HCT116 (cell line): ENCODE results near the gene OTUB2. TPM values are rescaled to one million over a fixed set of nuclear protein-coding genes. Genes with fewer than 3 reads are reported as not detected.

ENCODE experiments used
- ATAC-seq: fragments of 200-7000 bp; cut with Tn5 transposase; 2 replicates; pipeline ENCODE4 v1.9.1; 2020; ENCODE audit warnings: mild to moderate bottlenecking, moderate library complexity
- BruUV-seq: library from RNA; stranded (reverse); fragments of 400-500 nt; replicated peaks from 2 replicates; lab custom pipeline; 2021; lab: Mats Ljungman, UMichigan
- CTCF ChIA-PET: fragments of 300-600 bp; sonication (Branson Sonifier 250); formaldehyde crosslinking; loops from one replicate; lab custom pipeline; 2021; ENCODE audit warnings: antibody characterized with exemption; lab: Charles Lee
- POLR2A ChIA-PET: fragments of 300-600, 350-600 bp; sonication (Branson Sonifier 250); formaldehyde crosslinking; loops from one replicate; lab custom pipeline; 2021; ENCODE audit warnings: antibody characterized with exemption; lab: Charles Lee
- RAD21 ChIA-PET, 2 experiments: fragments of 300-600 bp; sonication (Branson Sonifier 250); formaldehyde crosslinking; loops; one replicate each; lab custom pipeline; 2023; ENCODE audit warnings: low total read pairs in 2 of 2; ENCODE audit not compliant: uncharacterized antibody in 2 of 2, unreplicated experiment in 2 of 2, low non-redundant PET in 1 of 2; lab: Charles Lee
- DNase-seq: peaks from one replicate; pipeline ENCODE4 v3.0.0-alpha.2; 2010; ENCODE audit warnings: low read depth, low spot score
- H2AFZ ChIP-seq: fragments of 200-600 bp; shearing (Covaris generic), sonication (generic); 2 replicates; pipeline ENCODE4 v1.6.1; 2017; ENCODE audit warnings: low read depth, mixed run types, mixed read lengths, antibody characterized with exemption, low read length; ENCODE audit not compliant: poor library complexity, severe bottlenecking
- H3K27ac ChIP-seq: 2 replicates; pipeline ENCODE4 v1.5.1; 2012; ENCODE audit warnings: low read depth, low read length
- H3K27me3 ChIP-seq: fragments of 200-600 bp; sonication (generic); 2 replicates; pipeline ENCODE4 v1.6.1; 2016; ENCODE audit warnings: mixed run types, low read length, mixed read lengths; ENCODE audit not compliant: insufficient read depth
- H3K36me3 ChIP-seq, 2 experiments: fragments of 200-500 bp in 1 of 2; fragments of 200-600 bp in 1 of 2; sonication (Bioruptor generic) in 1 of 2; sonication (generic) in 1 of 2; 2 replicates each; pipeline versions ENCODE4 v1.5.1 to v1.6.1; 2014 to 2016; ENCODE audit warnings: low read length in 2 of 2, inconsistent platforms in 1 of 2, mixed read lengths in 1 of 2, mixed run types in 1 of 2; ENCODE audit not compliant: insufficient read depth in 2 of 2, control insufficient read depth in 1 of 2
- H3K4me1 ChIP-seq, 2 experiments: fragments of 200-600 bp in 1 of 2; sonication (generic) in 1 of 2; 2 replicates each; pipeline versions ENCODE4 v1.5.1 to v1.6.1; 2012 to 2017; ENCODE audit warnings: low read length in 2 of 2, inconsistent platforms in 1 of 2, mild to moderate bottlenecking in 1 of 2, mixed read lengths in 1 of 2, mixed run types in 1 of 2, moderate library complexity in 1 of 2; ENCODE audit not compliant: insufficient read depth in 2 of 2, control insufficient read depth in 1 of 2
- H3K4me2 ChIP-seq: fragments of 200-600 bp; sonication (generic); 2 replicates; pipeline ENCODE4 v1.6.1; 2017; ENCODE audit warnings: mixed run types, low read length, mixed read lengths
- H3K4me3 ChIP-seq, 2 experiments: fragments of 200-600 bp in 1 of 2; sonication (generic) in 1 of 2; replicated peaks in 1 of 2; 2 replicates each; pipeline ENCODE4 v1.5.1; 2011 to 2016; ENCODE audit warnings: low read length in 2 of 2, control low read depth in 1 of 2, low read depth in 1 of 2, mild to moderate bottlenecking in 1 of 2, mixed read lengths in 1 of 2, mixed run types in 1 of 2
- H3K79me2 ChIP-seq: fragments of 200-600 bp; sonication (generic); 2 replicates; pipeline ENCODE4 v1.6.1; 2017; ENCODE audit warnings: mild to moderate bottlenecking, mixed run types, low read length, moderate library complexity, mixed read lengths; ENCODE audit not compliant: insufficient read depth
- H3K9ac ChIP-seq: fragments of 200-600 bp; sonication (generic); 2 replicates; pipeline ENCODE4 v1.6.1; 2016; ENCODE audit warnings: low read length, mixed read lengths
- H3K9me2 ChIP-seq: fragments of 200-600 bp; sonication (generic), shearing (Covaris generic); 2 replicates; pipeline ENCODE4 v1.6.1; 2017; ENCODE audit warnings: mixed run types, mild to moderate bottlenecking, moderate library complexity; ENCODE audit not compliant: insufficient read depth
- H3K9me3 ChIP-seq, 2 experiments: fragments of 200-500 bp in 1 of 2; fragments of 200-600 bp in 1 of 2; sonication (Bioruptor generic) in 1 of 2; sonication (generic) in 1 of 2; 2 replicates each; pipeline ENCODE4 v1.6.1; 2014 to 2017; ENCODE audit warnings: low read length in 2 of 2, mixed read lengths in 2 of 2, inconsistent platforms in 1 of 2, low read depth in 1 of 2, mild to moderate bottlenecking in 1 of 2, mixed run types in 1 of 2, moderate library complexity in 1 of 2; ENCODE audit not compliant: control insufficient read depth in 1 of 2, insufficient read depth in 1 of 2
- H4K20me1 ChIP-seq: fragments of 200-600 bp; sonication (generic), shearing (Covaris generic); 2 replicates; pipeline ENCODE4 v1.6.1; 2017; ENCODE audit warnings: mixed run types, mild to moderate bottlenecking, moderate library complexity; ENCODE audit not compliant: insufficient read depth
- ATF3 ChIP-seq: IDR thresholded peaks from 2 replicates; pipeline ENCODE4 v1.6.1; 2012
- CEBPB ChIP-seq: IDR thresholded peaks from 2 replicates; pipeline ENCODE4 v1.6.1; 2012; ENCODE audit warnings: low read depth
- ELF1 ChIP-seq: IDR thresholded peaks from 2 replicates; pipeline ENCODE4 v1.6.1; 2012; ENCODE audit warnings: low read depth, borderline replicate concordance
- EZH2 ChIP-seq: fragments of 200-600 bp; sonication (generic); IDR thresholded peaks from 2 replicates; pipeline ENCODE4 v1.6.1; 2017; ENCODE audit warnings: antibody characterized with exemption, mixed run types
- EZH2phosphoT487 ChIP-seq: fragments of 200-600 bp; IDR thresholded peaks from 2 replicates; pipeline ENCODE4 v1.6.1; 2018; ENCODE audit warnings: antibody characterized with exemption, borderline replicate concordance
- FOSL1 ChIP-seq: IDR thresholded peaks from 2 replicates; pipeline ENCODE4 v1.6.1; 2012; ENCODE audit warnings: low read depth
- MAX ChIP-seq: IDR thresholded peaks from 2 replicates; pipeline ENCODE4 v1.6.1; 2012
- POLR2AphosphoS5 ChIP-seq: IDR thresholded peaks from 2 replicates; pipeline ENCODE4 v1.6.1; 2011; ENCODE audit warnings: mild to moderate bottlenecking, low read depth, low read length, moderate library complexity
- SP1 ChIP-seq: IDR thresholded peaks from 2 replicates; pipeline ENCODE4 v1.6.1; 2012; ENCODE audit warnings: low read depth
- SRF ChIP-seq: IDR thresholded peaks from 2 replicates; pipeline ENCODE4 v1.6.1; 2012; ENCODE audit warnings: low read depth
- TCF7L2 ChIP-seq: IDR thresholded peaks from 2 replicates; pipeline ENCODE4 v1.7.0; 2011; ENCODE audit warnings: borderline replicate concordance, inconsistent platforms; ENCODE audit not compliant: insufficient read depth, insufficient read length; ENCODE audit errors: extremely low read depth
- YY1 ChIP-seq: IDR thresholded peaks from 2 replicates; pipeline ENCODE4 v1.6.1; 2011; ENCODE audit warnings: low read length, low read depth, moderate library complexity, mild to moderate bottlenecking; ENCODE audit not compliant: insufficient replicate concordance; ENCODE audit errors: extremely low read depth
- ZFX ChIP-seq: fragments of 450-650 bp; IDR thresholded peaks from 2 replicates; pipeline ENCODE4 v1.6.1; 2017
- ZNF274 ChIP-seq: fragments of 200-500 bp; sonication (Bioruptor generic); IDR thresholded peaks from 2 replicates; pipeline ENCODE4 v1.6.1; 2014; ENCODE audit warnings: mild to moderate bottlenecking, low read depth, low read length, inconsistent platforms
- intact Hi-C: fragments of 100-400 bp; cut with micrococcal nuclease; formaldehyde crosslinking; loops from 2 replicates; pipeline ENCODE4 v1.10.0; 2022
- total RNA-seq: library from RNA; stranded (reverse); gene quantifications from one replicate; pipeline ENCODE4 v1.2.1, GENCODE V29; 2021; ENCODE audit not compliant: unreplicated experiment

Gene OTUB2
- total RNA-seq, 1 experiment from 2014 or later = 6.6 TPM

- TF ChIP-seq ATF3 (no peak), SP1 (no peak), SRF (no peak)
These were observed 51.1 kb downstream of the OTUB2 start (continued) for GRCh38 chr14:94077111-94077821.

- H4K20me1 ChIP-seq = peaks cover 8% of the 10 kb centered on the region; the same call in 1 of the 2 replicates
- DNase-seq (no peak), ATAC-seq (no peak)
- H3K4me3 ChIP-seq = no peak overlapping the region
- peaks cover 14 to 37% of the 10 kb centered on the region in 2 experiments for H3K36me3 ChIP-seq
- intact Hi-C loops = no loop called here
- TF ChIP-seq SRF (no peak), EZH2 (no peak), FOSL1 (no peak)
- H3K27me3 ChIP-seq = no peaks in the 10 kb centered on the region
- ChIA-PET CTCF (no interaction called here), POLR2A (no interaction called here), RAD21 (no interaction called here)
- H3K4me1 ChIP-seq = peaks cover 9 to 16% of the 10 kb centered on the region in 2 experiments; a peak in 3 of 4 replicates
- no peak overlapping the region for H3K4me2 ChIP-seq
- peaks cover 85% of the 10 kb centered on the region for H3K79me2 ChIP-seq
- H2AFZ ChIP-seq = no peak overlapping the region
- BruUV-seq = no TSS peak
- no peaks in the 10 kb centered on the region for H3K9me2 ChIP-seq
- no peaks in the 10 kb centered on the region; a peak in 1 of 4 replicates for H3K9me3 ChIP-seq
- H3K27ac ChIP-seq = no peak overlapping the region
- no peak overlapping the region for H3K9ac ChIP-seq
These were observed 51.7 kb downstream of the OTUB2 start for GRCh38 chr14:94077823-94078222.

GRCh38 chr14:94079891-94080620 is 53.9 kb downstream of the OTUB2 start:
- Histone ChIP-seq H2AFZ (no peak overlapping the region), H3K9me3 (no peaks in the 10 kb centered on the region), H3K27ac (peak overlapping the region; percentile 80), H3K4me1 (peaks cover 9 to 16% of the 10 kb centered on the region in 2 experiments; a peak in 3 of 4 replicates), H3K36me3 (peaks cover 14 to 37% of the 10 kb centered on the region in 2 experiments), H3K4me2 (peak overlapping the region; percentile 83), H3K79me2 (peaks cover 63% of the 10 kb centered on the region), H3K9me2 (no peaks in the 10 kb centered on the region), H3K9ac (peak overlapping the region; percentile 94), H4K20me1 (peaks cover 5% of the 10 kb centered on the region; the same call in 1 of the 2 replicates), H3K4me3 (peak overlapping the region; percentile 82 to 84), H3K27me3 (no peaks in the 10 kb centered on the region)
- ChIA-PET POLR2A (no interaction called here), CTCF (no interaction called here), RAD21 (no interaction called here)
- intact Hi-C loops = no loop called here
- no TSS peak for BruUV-seq
- ATAC-seq = peak; percentile 47; the same call in 1 of the 2 replicates
- no peak for DNase-seq
- TF ChIP-seq MAX = no peak
- TF ChIP-seq YY1 = no peak
- no peak for TF ChIP-seq CEBPB
- TF ChIP-seq SP1 = no peak
- no peak for TF ChIP-seq ELF1
- no peak for TF ChIP-seq EZH2
- TF ChIP-seq EZH2phosphoT487 = no peak
- TF ChIP-seq ZFX = no peak
- TF ChIP-seq POLR2AphosphoS5 = no peak
- no peak for TF ChIP-seq ZNF274
- no peak for TF ChIP-seq TCF7L2
